ENCODE measurements around the gene RTN1.

Gene RTN1

GRCh38 chr14:59829469-59830337 is 40.9 kb downstream of the RTN1 start:
- DNase-seq (ENCODE audit: low read depth): no peak
- H3K4me3 ChIP-seq (ENCODE audit: low read depth, low read length): no peak overlapping the region
- no peak for TF ChIP-seq MAX (IDR thresholded peaks at IDR 0.05; ENCODE audit: low read depth, low read length)
- TF ChIP-seq POLR2A (IDR thresholded peaks at IDR 0.05; ENCODE audit: extremely low read depth, insufficient read length): no peak
- no peak for TF ChIP-seq CTCF (IDR thresholded peaks at IDR 0.05; ENCODE audit: low read depth, low read length)
- no peak for TF ChIP-seq MYC (IDR thresholded peaks at IDR 0.05; ENCODE audit: low read depth, low read length)

DNA sequence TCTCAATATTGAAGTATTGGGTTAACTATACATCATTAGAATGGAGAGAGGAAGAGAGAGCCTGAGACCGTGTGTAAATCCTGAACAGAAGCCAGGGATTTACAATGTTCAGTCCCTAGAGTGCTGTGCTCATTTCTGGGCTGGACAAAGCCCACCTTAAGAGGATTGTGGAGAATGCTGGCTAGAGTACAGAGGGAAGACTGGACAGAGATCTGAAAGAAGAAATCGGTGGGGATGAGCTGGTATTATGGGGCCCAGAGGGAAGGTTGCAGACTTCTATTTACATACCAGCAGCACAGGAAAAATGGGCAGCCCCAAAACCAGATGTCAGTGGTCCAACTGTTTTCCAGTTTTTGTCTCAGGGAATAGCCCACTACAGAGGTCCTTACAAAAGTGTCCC is 42.3 kb downstream of the RTN1 start:
- no peak for DNase-seq (ENCODE audit: low read depth)
- TF ChIP-seq MAX (IDR thresholded peaks at IDR 0.05; ENCODE audit: low read depth, low read length) (no peak), CTCF (IDR thresholded peaks at IDR 0.05; ENCODE audit: low read depth, low read length) (no peak), MYC (IDR thresholded peaks at IDR 0.05; ENCODE audit: low read depth, low read length) (no peak), POLR2A (IDR thresholded peaks at IDR 0.05; ENCODE audit: extremely low read depth, insufficient read length) (no peak)
- no peak overlapping the region for H3K4me3 ChIP-seq (ENCODE audit: low read depth, low read length)

DNA sequence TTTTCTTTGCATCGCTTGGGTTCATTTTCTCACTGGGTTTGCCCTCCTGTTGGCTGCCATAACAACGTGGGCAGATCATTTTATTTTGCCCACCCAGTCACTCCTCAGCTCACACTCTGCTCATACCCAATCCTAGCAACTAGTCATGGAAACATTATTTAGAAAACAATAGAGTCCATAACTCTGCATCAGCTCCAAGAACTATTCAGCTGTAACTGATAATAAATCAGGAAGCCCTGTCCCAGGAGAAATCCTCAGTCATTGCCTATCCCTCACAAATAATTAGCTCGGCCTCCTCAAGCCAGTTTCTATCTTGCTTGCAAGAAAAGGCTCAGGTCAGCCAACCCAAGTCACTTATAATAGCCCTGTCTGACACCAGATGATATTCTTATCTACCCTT is 43.2 kb downstream of the RTN1 start:
- DNase-seq (ENCODE audit: low read depth): no peak
- H3K4me3 ChIP-seq (ENCODE audit: low read depth, low read length): no peak overlapping the region
- TF ChIP-seq MAX (IDR thresholded peaks at IDR 0.05; ENCODE audit: low read depth, low read length) (no peak), POLR2A (IDR thresholded peaks at IDR 0.05; ENCODE audit: extremely low read depth, insufficient read length) (no peak), MYC (IDR thresholded peaks at IDR 0.05; ENCODE audit: low read depth, low read length) (no peak), CTCF (IDR thresholded peaks at IDR 0.05; ENCODE audit: low read depth, low read length) (no peak)

- no peak for DNase-seq (ENCODE audit: low read depth)
- TF ChIP-seq MAX (IDR thresholded peaks at IDR 0.05; ENCODE audit: low read depth, low read length) (no peak), CTCF (IDR thresholded peaks at IDR 0.05; ENCODE audit: low read depth, low read length) (no peak), POLR2A (IDR thresholded peaks at IDR 0.05; ENCODE audit: extremely low read depth, insufficient read length) (no peak), MYC (IDR thresholded peaks at IDR 0.05; ENCODE audit: low read depth, low read length) (no peak)
- no peak overlapping the region for H3K4me3 ChIP-seq (ENCODE audit: low read depth, low read length)
Measured at GRCh38 chr14:59826150-59826549, 44.4 kb downstream of the RTN1 start.

DNA sequence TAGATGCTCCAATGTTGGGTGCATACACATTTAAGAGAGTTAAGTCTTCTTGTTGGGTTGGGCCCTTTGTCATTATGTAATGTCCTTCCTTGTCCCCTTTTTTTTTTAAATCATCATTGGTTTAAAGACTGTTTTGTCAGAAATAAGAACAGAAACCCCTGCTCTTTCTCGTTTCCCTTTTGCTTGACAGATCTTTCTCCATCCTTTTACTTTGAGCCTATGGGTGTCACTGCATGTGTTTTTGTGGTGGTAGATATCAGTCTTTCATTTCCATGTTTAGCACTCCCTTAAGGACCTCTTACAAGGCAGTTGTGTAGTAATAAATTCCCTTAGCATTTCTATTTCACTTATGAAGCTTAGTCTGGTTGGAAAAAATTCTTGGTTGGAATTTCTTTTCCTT is 47.4 kb downstream of the RTN1 start:
- no peak overlapping the region for H3K4me3 ChIP-seq (ENCODE audit: low read depth, low read length)
- DNase-seq (ENCODE audit: low read depth): no peak
- TF ChIP-seq MAX (IDR thresholded peaks at IDR 0.05; ENCODE audit: low read depth, low read length) (no peak), MYC (IDR thresholded peaks at IDR 0.05; ENCODE audit: low read depth, low read length) (no peak), POLR2A (IDR thresholded peaks at IDR 0.05; ENCODE audit: extremely low read depth, insufficient read length) (no peak), CTCF (IDR thresholded peaks at IDR 0.05; ENCODE audit: low read depth, low read length) (no peak)

Data from NB4 (cell line).